Gastrocnemius medialis (tissue), 4 donors: ENCODE measurements around the gene ICOSLG.
"Not testable (repeated sequence)": the region's sequence is repeated elsewhere in the genome, so short reads cannot be mapped to it uniquely, and the experiment has no call there.

Source experiments
- POLR2A ChIP-seq, 2 donors: fragments of 450-650 bp; IDR thresholded peaks; one replicate each; pipeline ENCODE4 v1.6.1; 2017; ENCODE audit warnings: antibody characterized with exemption in 2 of 2, mild to moderate bottlenecking in 2 of 2, moderate library complexity in 2 of 2
- TF ChIP-seq, protein P1 (sequence below), 5 experiments: fragments of 450-650 bp in 3 of 5; fragments of 200-600 bp in 2 of 5; sonication (generic) in 2 of 5; IDR thresholded peaks in 4 of 5; conservative IDR thresholded peaks in 1 of 5; 1 replicate in 4 of 5; 2 replicates in 1 of 5; pipeline ENCODE4 v1.5.1; 2016 to 2019; ENCODE audit warnings: antibody characterized with exemption in 5 of 5, mild to moderate bottlenecking in 3 of 5, moderate library complexity in 3 of 5

DNA sequence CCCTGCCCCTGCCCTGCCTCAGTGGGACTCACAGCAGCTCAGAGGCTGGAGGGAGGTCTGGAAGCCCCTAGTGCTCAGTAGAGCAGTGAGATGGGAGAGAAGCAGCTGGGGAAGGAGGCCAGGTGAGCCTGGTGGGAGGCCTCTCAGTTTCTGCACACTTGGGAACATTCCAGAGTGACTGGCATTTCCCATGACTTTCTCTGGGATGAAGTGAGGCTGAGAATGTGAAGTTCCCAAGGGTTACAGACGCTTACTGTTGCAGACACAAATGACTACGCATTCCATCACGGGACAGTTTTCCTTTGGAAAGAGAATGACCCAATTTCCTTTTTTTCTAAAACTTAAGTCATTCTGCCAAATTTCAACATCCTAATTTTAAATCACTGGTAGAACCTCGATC is 59.2 kb downstream of the ICOSLG start:
- TF ChIP-seq, protein P1, sequence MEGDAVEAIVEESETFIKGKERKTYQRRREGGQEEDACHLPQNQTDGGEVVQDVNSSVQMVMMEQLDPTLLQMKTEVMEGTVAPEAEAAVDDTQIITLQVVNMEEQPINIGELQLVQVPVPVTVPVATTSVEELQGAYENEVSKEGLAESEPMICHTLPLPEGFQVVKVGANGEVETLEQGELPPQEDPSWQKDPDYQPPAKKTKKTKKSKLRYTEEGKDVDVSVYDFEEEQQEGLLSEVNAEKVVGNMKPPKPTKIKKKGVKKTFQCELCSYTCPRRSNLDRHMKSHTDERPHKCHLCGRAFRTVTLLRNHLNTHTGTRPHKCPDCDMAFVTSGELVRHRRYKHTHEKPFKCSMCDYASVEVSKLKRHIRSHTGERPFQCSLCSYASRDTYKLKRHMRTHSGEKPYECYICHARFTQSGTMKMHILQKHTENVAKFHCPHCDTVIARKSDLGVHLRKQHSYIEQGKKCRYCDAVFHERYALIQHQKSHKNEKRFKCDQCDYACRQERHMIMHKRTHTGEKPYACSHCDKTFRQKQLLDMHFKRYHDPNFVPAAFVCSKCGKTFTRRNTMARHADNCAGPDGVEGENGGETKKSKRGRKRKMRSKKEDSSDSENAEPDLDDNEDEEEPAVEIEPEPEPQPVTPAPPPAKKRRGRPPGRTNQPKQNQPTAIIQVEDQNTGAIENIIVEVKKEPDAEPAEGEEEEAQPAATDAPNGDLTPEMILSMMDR (IDR thresholded peaks at IDR 0.05 in 4 of 5, conservative IDR thresholded peaks at IDR 0.05 in 1 of 5): not testable (repeated sequence)
- not testable (repeated sequence) for TF ChIP-seq POLR2A (IDR thresholded peaks at IDR 0.05)
